Measurements from ENCODE around the gene FOXRED1. TPM values are rescaled to one million over a fixed set of nuclear protein-coding genes. Genes with fewer than 3 reads are reported as not detected.

The FOXRED1 gene
- total RNA-seq, 1 experiment from 2014 or later, result 67.5 TPM

- no peak overlapping the region for H3K27ac Mint-ChIP-seq
- Histone ChIP-seq H3K27ac (ENCODE audit: insufficient read length, low read depth, low read length) (no peak overlapping the region), H3K9me3 (ENCODE audit: control insufficient read depth, low read depth, low read length) (no peaks in the 10 kb centered on the region), H4K20me1 (ENCODE audit: control insufficient read depth, insufficient read depth, insufficient read length) (no peaks in the 10 kb centered on the region), H2BK5ac (ENCODE audit: insufficient read length, low read length) (no peak overlapping the region), H3K18ac (ENCODE audit: insufficient read length, low read depth, low read length) (no peak overlapping the region), H3T11ph (ENCODE audit: low read length) (no peak overlapping the region), H3K79me1 (ENCODE audit: insufficient read depth, low read depth, low read length, poor library complexity, severe bottlenecking) (peaks cover 2% of the 10 kb centered on the region), H3K23ac (ENCODE audit: insufficient read length, low read depth, low read length) (no peak overlapping the region), H3K56ac (ENCODE audit: insufficient read length, low read depth, low read length) (no peak overlapping the region), H2BK12ac (ENCODE audit: insufficient read length, low read depth, low read length) (no peak overlapping the region), H2AFZ (ENCODE audit: low read length) (no peak overlapping the region), H3K79me2 (ENCODE audit: insufficient read depth, low read length) (peaks cover 10% of the 10 kb centered on the region; the same call in 1 of the 2 replicates), H3K9ac (ENCODE audit: extremely low read depth, insufficient read length, low read length) (no peak overlapping the region), H4K5ac (ENCODE audit: insufficient read length, low read depth, low read length) (no peak overlapping the region), H3K4me1 (ENCODE audit: insufficient read depth, low read length) (no peaks in the 10 kb centered on the region), H3K14ac (ENCODE audit: insufficient read depth, low read length) (no peak overlapping the region), H2BK20ac (ENCODE audit: low read depth, low read length, poor library complexity, severe bottlenecking) (no peak overlapping the region), H2BK15ac (ENCODE audit: low read depth, low read length) (no peak overlapping the region), H2AK5ac (ENCODE audit: insufficient read length, low read length) (no peak overlapping the region), H3K4ac (ENCODE audit: low read depth, low read length) (no peak overlapping the region), H2BK120ac (ENCODE audit: low read depth, low read length, poor library complexity, severe bottlenecking) (no peak overlapping the region), H4K91ac (ENCODE audit: insufficient read length, low read depth, low read length) (no peak overlapping the region), H3K4me2 (ENCODE audit: insufficient read depth, insufficient read length, low read length) (no peak overlapping the region), H4K8ac (replicated peaks; ENCODE audit: insufficient read length, low read depth, low read length) (no peak overlapping the region), H3K23me2 (ENCODE audit: insufficient read length, low read depth, low read length, poor library complexity, severe bottlenecking) (no peaks in the 10 kb centered on the region), H3K27me3 (ENCODE audit: insufficient read depth, low read length) (no peaks in the 10 kb centered on the region)
- H3K4me1 Mint-ChIP-seq, result no peaks in the 10 kb centered on the region
- peaks cover 19 to 33% (median 23%) of the 10 kb centered on the region in 3 experiments for H3K36me3 Mint-ChIP-seq (ENCODE audit: insufficient read depth in 1 of 3, low read depth in 3 of 3)
- no peak overlapping the region for H3K4me3 Mint-ChIP-seq
- no CpG with 5 or more reads among the region's 15 CpGs for WGBS (ENCODE audit: extremely low coverage, insufficient read length, low lambda C conversion rate)
- DNase-seq, result no peak
- H3K27me3 Mint-ChIP-seq (ENCODE audit: low read depth), result no peaks in the 10 kb centered on the region
- TF ChIP-seq CTCF (conservative IDR thresholded peaks at IDR 0.05), result no peak
- peaks cover 18 to 21% of the 10 kb centered on the region in 2 experiments for H3K9me3 Mint-ChIP-seq
Measured at GRCh38 chr11:126226334-126227084, 42.4 kb upstream of the FOXRED1 start.
